Lung (tissue), 12 donors: ENCODE data around the gene SLC28A1. TPM values are rescaled to one million over a fixed set of nuclear protein-coding genes. Genes with fewer than 3 reads are reported as not detected.
A peak's percentile ranks its signal among the peaks of the same experiment; 100 is the strongest.

Experiments
- ATAC-seq: fragments of 200-7000 bp; cut with Tn5 transposase; one replicate; pipeline ENCODE4 v1.9.1; 2020; ENCODE audit warnings: moderate number of reproducible peaks; ENCODE audit not compliant: insufficient read depth, low FRiP score
- DNase-seq, 3 donors: peaks; one replicate each; pipeline ENCODE4 v3.0.0-alpha.2; 2013 to 2017
- H3K27ac ChIP-seq, 2 donors: one replicate each; pipeline ENCODE4 v1.5.1; 2013; ENCODE audit warnings: mild to moderate bottlenecking in 2 of 2, moderate library complexity in 2 of 2, control low read depth in 1 of 2, inconsistent platforms in 1 of 2, low read depth in 1 of 2, low read length in 1 of 2
- H3K27me3 ChIP-seq, 3 donors: one replicate each; pipeline ENCODE4 v1.5.1; 2013; ENCODE audit warnings: low read length in 2 of 3; ENCODE audit not compliant: control insufficient read depth in 3 of 3, insufficient read depth in 3 of 3
- H3K36me3 ChIP-seq, 4 donors: one replicate each; pipeline ENCODE4 v1.5.1; 2013; ENCODE audit warnings: low read length in 4 of 4, mild to moderate bottlenecking in 1 of 4, moderate library complexity in 1 of 4; ENCODE audit not compliant: control insufficient read depth in 4 of 4, insufficient read depth in 4 of 4
- H3K4me1 ChIP-seq, 5 donors: one replicate each; pipeline ENCODE4 v1.5.1; 2013; ENCODE audit warnings: low read length in 5 of 5, mild to moderate bottlenecking in 2 of 5, moderate library complexity in 1 of 5; ENCODE audit not compliant: control insufficient read depth in 5 of 5, insufficient read depth in 5 of 5
- H3K4me3 ChIP-seq: one replicate; pipeline ENCODE4 v1.5.1; 2013; ENCODE audit warnings: mild to moderate bottlenecking, control low read depth, moderate library complexity
- H3K9ac ChIP-seq, 2 donors: one replicate each; pipeline ENCODE4 v1.5.1; 2013; ENCODE audit warnings: low read length in 2 of 2, control low read depth in 1 of 2; ENCODE audit not compliant: insufficient read depth in 1 of 2
- H3K9me3 ChIP-seq, 4 donors: one replicate each; pipeline ENCODE4 v1.5.1; 2013; ENCODE audit warnings: low read length in 3 of 4, mild to moderate bottlenecking in 1 of 4, moderate library complexity in 1 of 4; ENCODE audit not compliant: control insufficient read depth in 4 of 4, insufficient read depth in 3 of 4
- CTCF ChIP-seq: IDR thresholded peaks from 2 replicates; pipeline ENCODE4 v1.5.1; 2012; ENCODE audit warnings: mild to moderate bottlenecking; ENCODE audit errors: control extremely low read depth, extremely low read depth
- WGBS, 2 donors: extraction: QIAGEN DNeasy Blood & Tissue Kit; methylation state at CpG; one replicate each; pipeline ENCODE4 v1.1.7; 2013; 5-methylcytosine and 5-hydroxymethylcytosine counted together
- polyA plus RNA-seq, 2 donors: library from polyadenylated mRNA; stranded (reverse); fragments of 200-250 nt; gene quantifications; one replicate each; pipeline ENCODE4 v1.2.1, GENCODE V29; 2013
- total RNA-seq, 2 donors: library from RNA; depleted of rRNA in 1 of 2; stranded (reverse); fragments of >200 nt in 1 of 2; gene quantifications; one replicate each; pipeline ENCODE4 v1.2.1, GENCODE V29; 2014 to 2021
- donor health status: control.
- donor health status: control.
- donor health status: Bipolar disorder and iron deficiency.
- donor health status: healthy.
- donor health status: DM: yes; HTN: yes; CAD: no.

The SLC28A1 gene
- total and polyA plus RNA-seq, 4 donors: 0.06 TPM; not detected in 3

- ATAC-seq (no peak), DNase-seq (no peak)
- Histone ChIP-seq H3K36me3 (no peaks in the 10 kb centered on the region), H3K9ac (no peak overlapping the region), H3K27me3 (no peaks in the 10 kb centered on the region), H3K4me3 (no peak overlapping the region), H3K4me1 (peaks cover 0 to 5% (median 0%) of the 10 kb centered on the region in 5 donors), H3K27ac (no peak overlapping the region), H3K9me3 (peaks cover 0 to 2% (median 0%) of the 10 kb centered on the region in 4 donors)
- 91 to 94% methylated on average over 5 of the region's 5 CpGs for WGBS, 2 donors
- TF ChIP-seq CTCF: no peak
These were observed 67.3 kb downstream of the SLC28A1 start for GRCh38 chr15:84951736-84952135.

DNA sequence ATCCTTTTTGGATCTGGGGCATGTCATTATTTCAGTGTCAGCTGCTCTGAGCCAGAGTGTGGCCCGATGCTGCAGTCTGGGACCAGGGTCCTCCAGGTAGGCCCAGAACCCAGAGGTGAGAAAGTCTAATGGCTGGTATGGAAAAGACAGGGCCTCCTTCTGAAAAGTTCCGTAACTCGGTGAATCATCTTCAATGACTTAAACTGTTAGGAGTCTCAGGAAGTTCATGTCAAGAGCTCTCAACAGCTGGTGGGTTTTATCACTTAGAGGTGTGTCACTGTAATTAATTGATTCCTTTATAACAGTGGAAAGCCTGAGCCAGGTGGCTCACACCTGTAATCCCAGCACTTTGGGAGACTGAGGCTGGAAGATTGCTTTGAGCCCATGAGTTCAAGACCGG, 68.7 kb downstream of the SLC28A1 start:
- Histone ChIP-seq H3K9me3 (peaks cover 0 to 2% (median 0%) of the 10 kb centered on the region in 4 donors), H3K36me3 (no peaks in the 10 kb centered on the region), H3K9ac (no peak overlapping the region), H3K4me1 (peaks cover 0 to 5% (median 0%) of the 10 kb centered on the region in 5 donors), H3K4me3 (no peak overlapping the region), H3K27ac (no peak overlapping the region), H3K27me3 (no peaks in the 10 kb centered on the region)
- no peak for TF ChIP-seq CTCF
- DNase-seq (no peak), ATAC-seq (no peak)
- 92 to 93% methylated on average over 4 of the region's 4 CpGs for WGBS, 2 donors

- DNase-seq (no peak), ATAC-seq (no peak)
- Histone ChIP-seq H3K4me1 (peaks cover 0 to 5% (median 0%) of the 10 kb centered on the region in 5 donors), H3K9ac (no peak overlapping the region), H3K4me3 (no peak overlapping the region), H3K27ac (no peak overlapping the region), H3K9me3 (peaks cover 0 to 2% (median 0%) of the 10 kb centered on the region in 4 donors), H3K36me3 (no peaks in the 10 kb centered on the region), H3K27me3 (no peaks in the 10 kb centered on the region)
- 63 to 73% methylated on average over 1 of the region's 1 CpG for WGBS, 2 donors
- TF ChIP-seq CTCF: no peak
These were observed 69.3 kb downstream of the SLC28A1 start for GRCh38 chr15:84953726-84954125.

- WGBS, 2 donors: 29 to 38% methylated on average over 15 of the region's 15 CpGs
- peak; percentile 70 for TF ChIP-seq CTCF
- H3K9ac ChIP-seq: no peak overlapping the region
- peaks cover 0 to 5% (median 0%) of the 10 kb centered on the region in 5 donors for H3K4me1 ChIP-seq
- peak; percentile 69 to 81 (median 74) for DNase-seq
- ATAC-seq: peak; percentile 75
- H3K4me3 ChIP-seq: no peak overlapping the region
- no peak overlapping the region for H3K27ac ChIP-seq
- no peaks in the 10 kb centered on the region for H3K27me3 ChIP-seq
- no peaks in the 10 kb centered on the region for H3K36me3 ChIP-seq
- H3K9me3 ChIP-seq: peaks cover 0 to 2% (median 0%) of the 10 kb centered on the region in 4 donors
These were observed 70.8 kb downstream of the SLC28A1 start for GRCh38 chr15:84955089-84955848.
